Sigmoid colon (tissue), 4 donors: ENCODE data around the gene DYNLT2B.

Source experiments
- POLR2A ChIP-seq, 2 donors: fragments of 450-650 bp; IDR thresholded peaks; one replicate each; pipeline ENCODE4 v1.6.1; 2016; ENCODE audit warnings: antibody characterized with exemption in 2 of 2, mild to moderate bottlenecking in 2 of 2, moderate library complexity in 2 of 2
- POLR2AphosphoS5 ChIP-seq, 4 donors: sonication (generic); formaldehyde crosslinking; IDR thresholded peaks; one replicate each; pipeline ENCODE4 v1.6.1; 2017; ENCODE audit warnings: antibody characterized with exemption in 4 of 4
- TF ChIP-seq, protein P1 (sequence below), 4 experiments: fragments of 450-650 bp in 3 of 4; fragments of 200-600 bp in 1 of 4; IDR thresholded peaks; one replicate each; pipeline ENCODE4 v1.5.1; 2016 to 2019; ENCODE audit warnings: antibody characterized with exemption in 4 of 4, mild to moderate bottlenecking in 3 of 4, moderate library complexity in 2 of 4

DNA sequence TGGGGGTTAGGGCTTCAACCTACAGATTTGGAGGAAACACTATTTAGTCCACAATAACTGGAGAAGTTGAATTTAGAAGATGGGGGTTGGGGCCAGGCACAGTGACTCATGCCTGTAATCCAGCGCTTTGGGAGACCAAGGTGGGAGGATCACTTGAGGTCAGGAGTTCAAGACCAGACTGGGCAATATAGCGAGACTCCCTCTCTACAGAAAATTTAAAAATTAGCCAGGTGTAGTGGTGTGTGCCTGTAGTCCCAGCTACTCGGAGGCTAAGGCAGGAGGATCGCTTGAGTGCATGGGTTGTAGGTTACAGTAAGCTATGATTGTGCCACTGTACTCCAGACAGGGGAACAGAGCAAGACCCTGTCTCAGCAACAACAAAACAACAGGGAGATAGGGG is 5.0 kb upstream of the DYNLT2B start:
- TF ChIP-seq, protein P1, sequence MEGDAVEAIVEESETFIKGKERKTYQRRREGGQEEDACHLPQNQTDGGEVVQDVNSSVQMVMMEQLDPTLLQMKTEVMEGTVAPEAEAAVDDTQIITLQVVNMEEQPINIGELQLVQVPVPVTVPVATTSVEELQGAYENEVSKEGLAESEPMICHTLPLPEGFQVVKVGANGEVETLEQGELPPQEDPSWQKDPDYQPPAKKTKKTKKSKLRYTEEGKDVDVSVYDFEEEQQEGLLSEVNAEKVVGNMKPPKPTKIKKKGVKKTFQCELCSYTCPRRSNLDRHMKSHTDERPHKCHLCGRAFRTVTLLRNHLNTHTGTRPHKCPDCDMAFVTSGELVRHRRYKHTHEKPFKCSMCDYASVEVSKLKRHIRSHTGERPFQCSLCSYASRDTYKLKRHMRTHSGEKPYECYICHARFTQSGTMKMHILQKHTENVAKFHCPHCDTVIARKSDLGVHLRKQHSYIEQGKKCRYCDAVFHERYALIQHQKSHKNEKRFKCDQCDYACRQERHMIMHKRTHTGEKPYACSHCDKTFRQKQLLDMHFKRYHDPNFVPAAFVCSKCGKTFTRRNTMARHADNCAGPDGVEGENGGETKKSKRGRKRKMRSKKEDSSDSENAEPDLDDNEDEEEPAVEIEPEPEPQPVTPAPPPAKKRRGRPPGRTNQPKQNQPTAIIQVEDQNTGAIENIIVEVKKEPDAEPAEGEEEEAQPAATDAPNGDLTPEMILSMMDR (IDR thresholded peaks at IDR 0.05) = no peak
- no peak for TF ChIP-seq POLR2AphosphoS5 (IDR thresholded peaks at IDR 0.05)
- no peak for TF ChIP-seq POLR2A (IDR thresholded peaks at IDR 0.05)
